GM12874 (cell line): Measurements from ENCODE around the gene RPL41.

Experiments
- CTCF ChIP-seq: IDR thresholded peaks from 2 replicates; pipeline ENCODE4 v1.5.1; 2011; ENCODE audit warnings: low read depth, mild to moderate bottlenecking, control low read depth, low read length, moderate library complexity; ENCODE audit not compliant: insufficient read depth

RPL41 gene

GRCh38 chr12:56153678-56154065 is 37.2 kb downstream of the RPL41 start:
- no peak for TF ChIP-seq CTCF

GRCh38 chr12:56154246-56154771 is 37.9 kb downstream of the RPL41 start:
- no peak for TF ChIP-seq CTCF

- TF ChIP-seq CTCF: no peak
Observed at GRCh38 chr12:56154818-56155217, 38.4 kb downstream of the RPL41 start.

GRCh38 chr12:56155256-56155845 is 38.9 kb downstream of the RPL41 start:
- TF ChIP-seq CTCF: no peak

GRCh38 chr12:56157201-56158028 is 41.0 kb downstream of the RPL41 start:
- TF ChIP-seq CTCF: peak; percentile 57

- TF ChIP-seq CTCF: no peak
Observed at GRCh38 chr12:56158029-56158925, 41.8 kb downstream of the RPL41 start, which contains the start of gene MYL6. MYL6 (plus strand) TSS chr12:56158359; CDS start chr12:56158402, 43 bp downstream.

- no peak for TF ChIP-seq CTCF
Observed at GRCh38 chr12:56158926-56159461, 42.6 kb downstream of the RPL41 start.
